Measurements from ENCODE around the gene TUBA4A.

DNA sequence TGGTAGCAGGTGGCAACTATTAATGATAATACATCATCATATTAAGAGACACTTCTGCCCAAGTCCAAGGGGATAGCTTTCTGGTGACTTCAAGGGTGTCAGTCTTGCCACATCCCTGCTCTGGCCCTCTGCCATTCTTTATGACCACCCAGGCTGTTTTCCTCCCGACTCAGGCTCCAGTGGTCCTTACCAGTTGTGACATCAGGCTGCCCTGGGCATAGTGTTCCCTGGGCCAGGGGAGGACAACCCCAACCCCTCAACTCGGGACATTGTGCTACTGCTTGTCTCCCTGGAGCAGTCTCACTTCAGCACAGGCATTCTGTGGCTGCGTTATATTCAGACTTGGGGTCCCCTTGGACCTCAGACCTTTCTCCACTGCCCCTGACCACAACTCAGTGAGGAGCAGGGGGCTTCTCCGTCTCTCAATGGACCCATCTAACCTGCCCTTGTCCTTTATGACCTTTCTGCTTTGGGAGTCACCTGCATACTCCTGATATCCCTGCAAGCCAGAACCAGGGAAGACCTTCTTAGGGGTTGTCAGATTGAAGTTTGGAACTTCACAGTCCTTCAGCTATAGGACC, 38.3 kb upstream of the TUBA4A start:
- no peak for TF ChIP-seq CTCF (IDR thresholded peaks at IDR 0.05)
- no peak for TF ChIP-seq POLR2A (IDR thresholded peaks at IDR 0.05)

Data from stomach (tissue), 4 donors.